WTC11 (cell line): ENCODE data around the gene MAP3K14.

Experiments used
- ELF4 ChIP-seq: sonication (generic); formaldehyde crosslinking; IDR thresholded peaks from 2 replicates; pipeline ENCODE4 v1.8.1; 2022; ENCODE audit warnings: low read depth, mild to moderate bottlenecking, moderate library complexity, missing genetic modification reagents
- NFYB ChIP-seq: sonication (generic); formaldehyde crosslinking; conservative IDR thresholded peaks from 2 replicates; pipeline ENCODE4 v1.8.0; 2022; ENCODE audit warnings: low read depth, missing genetic modification reagents
- TF ChIP-seq, protein P1 (sequence below): fragments of 200-600 bp; IDR thresholded peaks from 2 replicates; pipeline ENCODE4 v1.8.0; 2022; ENCODE audit warnings: antibody characterized with exemption
- TF ChIP-seq, protein P2 (sequence below): sonication (generic); formaldehyde crosslinking; IDR thresholded peaks from 2 replicates; pipeline ENCODE4 v1.8.1; 2022; ENCODE audit warnings: low read depth, missing genetic modification reagents, borderline replicate concordance

DNA sequence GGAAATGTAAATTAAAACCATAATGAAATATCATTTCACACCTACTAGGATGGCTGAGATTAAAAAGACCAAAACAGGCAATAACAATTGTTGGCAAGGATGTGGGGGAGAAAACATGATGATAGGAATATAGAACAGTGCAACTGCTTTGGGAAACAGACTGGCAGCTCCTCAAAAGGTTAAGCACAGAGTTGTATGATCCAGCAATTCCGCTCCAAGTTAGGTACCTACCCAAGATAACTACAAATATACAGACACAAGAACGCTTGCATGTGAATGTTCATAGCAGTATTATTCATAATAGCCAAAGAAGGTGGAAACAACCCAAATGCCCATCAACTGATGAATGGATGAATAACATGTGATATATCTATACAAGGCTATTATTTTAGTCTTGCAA lies 35.0 kb upstream of the MAP3K14 start:
- TF ChIP-seq, protein P1, sequence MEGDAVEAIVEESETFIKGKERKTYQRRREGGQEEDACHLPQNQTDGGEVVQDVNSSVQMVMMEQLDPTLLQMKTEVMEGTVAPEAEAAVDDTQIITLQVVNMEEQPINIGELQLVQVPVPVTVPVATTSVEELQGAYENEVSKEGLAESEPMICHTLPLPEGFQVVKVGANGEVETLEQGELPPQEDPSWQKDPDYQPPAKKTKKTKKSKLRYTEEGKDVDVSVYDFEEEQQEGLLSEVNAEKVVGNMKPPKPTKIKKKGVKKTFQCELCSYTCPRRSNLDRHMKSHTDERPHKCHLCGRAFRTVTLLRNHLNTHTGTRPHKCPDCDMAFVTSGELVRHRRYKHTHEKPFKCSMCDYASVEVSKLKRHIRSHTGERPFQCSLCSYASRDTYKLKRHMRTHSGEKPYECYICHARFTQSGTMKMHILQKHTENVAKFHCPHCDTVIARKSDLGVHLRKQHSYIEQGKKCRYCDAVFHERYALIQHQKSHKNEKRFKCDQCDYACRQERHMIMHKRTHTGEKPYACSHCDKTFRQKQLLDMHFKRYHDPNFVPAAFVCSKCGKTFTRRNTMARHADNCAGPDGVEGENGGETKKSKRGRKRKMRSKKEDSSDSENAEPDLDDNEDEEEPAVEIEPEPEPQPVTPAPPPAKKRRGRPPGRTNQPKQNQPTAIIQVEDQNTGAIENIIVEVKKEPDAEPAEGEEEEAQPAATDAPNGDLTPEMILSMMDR = no peak
- TF ChIP-seq, protein P2, sequence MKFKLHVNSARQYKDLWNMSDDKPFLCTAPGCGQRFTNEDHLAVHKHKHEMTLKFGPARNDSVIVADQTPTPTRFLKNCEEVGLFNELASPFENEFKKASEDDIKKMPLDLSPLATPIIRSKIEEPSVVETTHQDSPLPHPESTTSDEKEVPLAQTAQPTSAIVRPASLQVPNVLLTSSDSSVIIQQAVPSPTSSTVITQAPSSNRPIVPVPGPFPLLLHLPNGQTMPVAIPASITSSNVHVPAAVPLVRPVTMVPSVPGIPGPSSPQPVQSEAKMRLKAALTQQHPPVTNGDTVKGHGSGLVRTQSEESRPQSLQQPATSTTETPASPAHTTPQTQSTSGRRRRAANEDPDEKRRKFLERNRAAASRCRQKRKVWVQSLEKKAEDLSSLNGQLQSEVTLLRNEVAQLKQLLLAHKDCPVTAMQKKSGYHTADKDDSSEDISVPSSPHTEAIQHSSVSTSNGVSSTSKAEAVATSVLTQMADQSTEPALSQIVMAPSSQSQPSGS (CRISPR knock-in tag) = no peak
- TF ChIP-seq ELF4 (CRISPR knock-in tag) = no peak
- no peak for TF ChIP-seq NFYB (CRISPR knock-in tag)
